ENCODE results near the gene ITPR1.

DNA sequence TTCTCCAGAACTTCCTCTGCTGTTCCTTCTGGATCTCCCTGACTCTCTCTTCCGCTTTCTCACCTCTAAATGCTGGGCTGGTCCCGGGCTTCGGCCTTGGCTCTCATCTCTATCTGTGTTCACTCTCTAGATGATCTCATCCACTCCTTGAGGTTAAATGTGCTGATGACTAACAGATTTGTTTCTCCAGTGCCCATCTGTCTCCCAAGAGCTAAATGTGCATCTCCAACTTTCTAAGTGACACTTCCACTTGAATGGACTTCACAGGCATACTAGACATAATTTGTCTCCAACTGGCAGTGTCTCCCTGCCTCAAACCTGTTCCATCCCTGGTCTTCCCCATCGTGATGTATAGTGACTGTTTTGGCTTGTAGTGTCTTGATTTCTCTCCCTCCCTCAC is 95.3 kb downstream of the ITPR1 start:
- TF ChIP-seq SNAI2 (CRISPR knock-in tag; IDR thresholded peaks at IDR 0.05) (no peak), CSDC2 (CRISPR knock-in tag; IDR thresholded peaks at IDR 0.05) (no peak), RARB (CRISPR knock-in tag; IDR thresholded peaks at IDR 0.05) (no peak), ESRRG (CRISPR knock-in tag; IDR thresholded peaks at IDR 0.05) (no peak), ARNTL (CRISPR knock-in tag; IDR thresholded peaks at IDR 0.05; ENCODE audit: borderline replicate concordance, low read depth) (no peak), TCF4 (CRISPR knock-in tag; IDR thresholded peaks at IDR 0.05; ENCODE audit: borderline replicate concordance) (no peak), ZFP30 (CRISPR knock-in tag; IDR thresholded peaks at IDR 0.05) (no peak), ZNF565 (CRISPR knock-in tag; conservative IDR thresholded peaks at IDR 0.05; ENCODE audit: low read depth) (no peak), ZC3H10 (CRISPR knock-in tag; IDR thresholded peaks at IDR 0.05) (no peak), BACH2 (CRISPR knock-in tag; IDR thresholded peaks at IDR 0.05; ENCODE audit: borderline replicate concordance) (no peak), GLIS3 (CRISPR knock-in tag; IDR thresholded peaks at IDR 0.05) (no peak), PATZ1 (CRISPR knock-in tag; IDR thresholded peaks at IDR 0.05; ENCODE audit: borderline replicate concordance) (no peak)
- TF ChIP-seq, protein P1, sequence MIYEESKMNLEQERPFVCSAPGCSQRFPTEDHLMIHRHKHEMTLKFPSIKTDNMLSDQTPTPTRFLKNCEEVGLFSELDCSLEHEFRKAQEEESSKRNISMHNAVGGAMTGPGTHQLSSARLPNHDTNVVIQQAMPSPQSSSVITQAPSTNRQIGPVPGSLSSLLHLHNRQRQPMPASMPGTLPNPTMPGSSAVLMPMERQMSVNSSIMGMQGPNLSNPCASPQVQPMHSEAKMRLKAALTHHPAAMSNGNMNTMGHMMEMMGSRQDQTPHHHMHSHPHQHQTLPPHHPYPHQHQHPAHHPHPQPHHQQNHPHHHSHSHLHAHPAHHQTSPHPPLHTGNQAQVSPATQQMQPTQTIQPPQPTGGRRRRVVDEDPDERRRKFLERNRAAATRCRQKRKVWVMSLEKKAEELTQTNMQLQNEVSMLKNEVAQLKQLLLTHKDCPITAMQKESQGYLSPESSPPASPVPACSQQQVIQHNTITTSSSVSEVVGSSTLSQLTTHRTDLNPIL (CRISPR knock-in tag; IDR thresholded peaks at IDR 0.05; ENCODE audit: low read depth): no peak

Measured in SK-N-SH treated with all-trans-retinoic acid at 6 μM for 48 hours (cell line).